GM19468 (cell line): ENCODE data around the gene PGLYRP3.
A peak's percentile ranks its signal among the peaks of the same experiment; 100 is the strongest.

Experiments used
- ATAC-seq: cut with Tn5 transposase; IDR thresholded peaks from one replicate; pipeline ENCODE4 v1.9.1; 2021; ENCODE audit warnings: mild to moderate bottlenecking, moderate library complexity, moderate number of reproducible peaks; ENCODE audit not compliant: unreplicated experiment; ENCODE audit errors: extremely low read depth

PGLYRP3 gene

DNA sequence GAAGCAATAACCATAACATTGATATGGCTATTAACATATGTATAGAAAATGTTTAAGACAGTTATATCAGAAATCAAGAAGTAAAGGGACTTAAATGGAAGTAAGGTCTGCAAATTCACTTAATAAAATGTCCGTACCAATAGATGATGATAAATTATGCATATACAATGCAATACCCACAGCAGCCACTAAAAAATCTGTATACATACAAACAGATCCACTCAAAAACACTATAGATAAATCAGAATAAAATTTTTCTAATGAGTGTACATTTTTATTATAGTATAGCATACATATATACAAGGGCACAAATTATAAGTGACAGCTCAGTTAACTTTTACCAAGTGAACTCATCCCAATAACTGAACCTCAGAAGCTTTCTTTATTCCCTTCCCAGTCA, 47.3 kb downstream of the PGLYRP3 start:
- no peak for ATAC-seq

DNA sequence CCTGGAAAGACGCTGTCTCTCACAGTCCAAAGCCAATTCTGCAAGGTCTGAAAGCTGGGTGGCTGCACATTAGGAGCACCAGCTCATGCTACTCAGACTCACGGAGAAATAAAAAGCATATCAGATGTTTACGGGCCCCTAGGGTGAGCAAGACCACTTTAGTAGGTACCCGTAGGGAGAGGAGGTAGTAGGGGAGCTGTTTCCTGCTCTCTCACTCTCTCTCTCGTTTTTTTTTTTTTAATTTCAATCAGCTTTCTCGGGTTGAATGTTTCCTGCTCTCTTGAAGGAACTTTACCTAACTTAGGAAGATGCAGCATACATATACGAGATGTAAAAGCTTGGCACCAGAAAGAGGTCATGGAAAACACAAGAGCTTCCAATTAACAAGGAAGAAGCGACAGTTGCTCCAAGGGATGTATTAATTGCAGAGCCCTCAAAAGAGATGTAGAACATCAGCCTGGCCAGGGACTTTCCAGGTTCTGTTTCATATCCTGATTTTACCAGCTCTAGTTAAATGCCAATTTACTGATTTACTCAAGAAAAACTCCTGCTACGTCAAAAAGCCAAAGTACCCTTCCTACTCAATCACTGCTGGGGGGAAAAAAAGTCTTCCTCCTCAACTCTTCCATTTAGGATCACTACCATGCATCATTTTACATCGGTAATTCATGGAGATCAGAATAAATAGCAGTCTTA, 50.1 kb downstream of the PGLYRP3 start:
- no peak for ATAC-seq

DNA sequence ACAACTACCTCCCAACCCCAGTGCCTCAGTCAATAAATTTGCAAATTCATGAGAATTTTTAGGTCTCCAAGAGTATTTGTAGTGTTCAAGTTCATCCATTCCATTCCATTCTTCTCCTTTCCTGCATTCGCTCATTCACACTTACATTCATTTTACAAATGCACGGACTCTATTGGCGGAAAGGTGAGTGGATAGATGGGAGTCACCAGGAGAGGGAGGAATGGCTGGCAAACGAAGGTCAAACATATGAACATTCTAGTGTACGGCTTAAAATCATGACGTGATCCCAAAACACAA, 50.7 kb downstream of the PGLYRP3 start:
- no peak for ATAC-seq

DNA sequence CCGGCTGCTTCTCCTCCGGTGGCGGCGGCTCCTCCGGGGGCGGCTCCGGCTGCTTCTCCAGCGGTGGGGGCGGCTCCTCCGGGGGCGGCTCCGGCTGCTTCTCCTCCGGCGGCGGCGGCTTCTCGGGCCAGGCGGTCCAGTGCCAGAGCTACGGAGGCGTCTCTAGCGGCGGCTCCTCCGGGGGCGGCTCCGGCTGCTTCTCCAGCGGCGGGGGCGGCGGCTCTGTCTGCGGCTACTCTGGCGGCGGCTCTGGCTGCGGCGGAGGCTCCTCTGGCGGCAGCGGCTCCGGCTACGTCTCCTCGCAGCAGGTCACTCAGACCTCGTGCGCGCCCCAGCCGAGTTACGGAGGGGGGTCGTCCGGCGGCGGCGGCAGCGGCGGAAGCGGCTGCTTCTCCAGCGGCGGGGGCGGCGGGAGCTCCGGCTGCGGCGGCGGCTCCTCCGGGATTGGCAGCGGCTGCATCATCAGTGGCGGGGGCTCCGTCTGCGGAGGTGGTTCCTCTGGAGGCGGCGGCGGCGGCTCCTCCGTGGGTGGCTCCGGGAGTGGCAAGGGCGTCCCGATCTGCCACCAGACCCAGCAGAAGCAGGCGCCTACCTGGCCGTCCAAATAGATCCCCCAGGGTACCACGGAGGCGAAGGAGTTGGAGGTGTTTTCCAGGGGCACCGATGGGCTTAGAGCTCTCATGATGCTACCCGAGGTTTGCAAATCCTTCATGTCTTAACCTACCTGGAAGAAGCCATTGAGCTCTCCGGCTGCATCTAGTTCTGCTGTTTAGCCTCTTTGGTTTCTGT, 51.3 kb downstream of the PGLYRP3 start:
- ATAC-seq, result no peak

DNA sequence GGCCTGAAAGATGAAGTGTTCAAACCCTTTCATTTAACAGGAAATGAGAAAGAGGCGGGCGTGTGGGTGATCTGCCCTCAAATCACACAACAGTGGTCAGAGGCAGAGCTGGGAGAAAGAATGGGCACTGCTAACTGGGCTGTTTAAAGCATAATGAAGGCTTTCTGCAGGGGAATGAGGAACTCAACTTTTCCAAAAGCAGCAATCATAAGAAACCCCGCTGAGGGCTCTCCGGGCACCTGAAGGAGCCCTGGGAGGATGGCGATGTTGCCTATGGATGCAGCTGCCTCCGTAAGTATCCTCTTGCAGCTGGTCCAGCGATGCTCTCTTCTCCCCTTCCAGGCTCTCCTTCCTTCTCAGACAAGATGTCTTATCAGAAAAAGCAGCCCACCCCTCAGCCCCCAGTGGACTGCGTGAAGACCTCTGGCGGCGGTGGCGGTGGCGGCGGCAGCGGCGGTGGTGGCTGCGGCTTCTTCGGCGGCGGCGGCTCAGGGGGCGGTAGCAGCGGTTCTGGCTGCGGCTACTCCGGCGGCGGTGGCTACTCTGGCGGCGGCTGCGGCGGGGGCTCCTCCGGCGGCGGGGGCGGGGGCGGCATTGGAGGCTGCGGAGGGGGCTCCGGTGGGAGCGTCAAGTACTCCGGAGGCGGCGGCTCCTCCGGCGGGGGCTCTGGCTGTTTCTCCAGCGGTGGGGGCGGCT, 52.0 kb downstream of the PGLYRP3 start:
- no peak for ATAC-seq

DNA sequence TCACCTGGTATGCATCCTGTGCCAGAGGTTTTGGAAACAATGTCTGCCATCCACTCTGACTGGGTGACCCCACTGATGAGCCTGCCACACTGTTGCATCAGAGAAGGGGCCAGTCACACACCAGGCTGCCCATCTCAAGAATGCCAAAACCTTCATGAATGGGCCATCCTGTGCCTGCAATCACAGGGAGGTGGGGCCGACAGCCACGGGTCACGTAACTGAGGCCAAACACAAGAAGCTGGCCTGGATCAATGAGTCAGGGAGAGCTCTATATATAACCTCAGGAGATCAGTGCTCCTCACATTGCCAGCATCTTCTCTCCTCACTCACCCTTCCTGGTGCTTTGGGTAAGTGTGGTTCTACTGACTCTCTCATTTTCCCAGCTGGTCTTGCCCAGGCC, 53.4 kb downstream of the PGLYRP3 start, which contains the start of gene LORICRIN:
Gene LORICRIN, plus strand, starts transcription at position 301 of the 400 bp plus-strand sequence. CDS start 1,263 bp downstream, outside the sequence.
- no peak for ATAC-seq

DNA sequence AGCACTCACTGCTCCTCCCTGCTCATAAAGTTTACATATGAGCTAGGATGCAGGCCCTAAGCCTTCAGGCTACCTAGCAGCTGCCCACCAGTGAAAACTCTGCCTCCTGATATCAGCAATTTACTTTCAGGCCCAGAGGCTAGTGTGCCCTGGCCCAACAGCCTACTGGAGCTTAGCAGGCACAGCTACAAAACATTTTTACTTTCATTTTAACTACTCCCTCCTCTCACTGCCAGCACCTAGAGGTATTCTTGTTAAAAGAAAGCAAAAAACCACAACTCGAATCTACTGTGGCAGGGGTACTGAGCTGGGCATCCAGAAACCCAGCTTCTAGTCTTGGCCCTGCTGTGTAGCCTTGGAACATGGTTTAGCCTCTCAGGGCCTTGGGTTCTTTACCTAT, 59.1 kb downstream of the PGLYRP3 start:
- peak; percentile 71 for ATAC-seq

DNA sequence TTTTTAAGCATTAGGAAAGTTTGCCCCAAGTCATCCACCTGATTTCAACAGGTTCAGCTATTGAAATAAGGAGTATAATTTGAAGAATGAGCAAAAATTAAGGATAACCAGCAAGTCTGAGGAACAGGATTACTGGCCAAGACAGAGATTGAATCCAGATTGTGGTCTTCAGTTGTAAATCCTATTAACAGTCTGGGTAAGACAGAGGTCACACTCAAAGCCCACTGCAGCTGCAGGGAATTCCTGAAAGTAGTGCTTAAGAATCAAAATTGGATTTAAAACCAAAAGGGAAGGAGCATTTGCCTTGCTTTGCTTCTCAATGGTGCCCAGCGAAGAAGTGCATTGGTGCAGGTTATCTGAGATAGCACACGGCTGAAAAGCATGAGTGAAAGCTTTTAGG, 59.7 kb downstream of the PGLYRP3 start:
- ATAC-seq, result no peak

DNA sequence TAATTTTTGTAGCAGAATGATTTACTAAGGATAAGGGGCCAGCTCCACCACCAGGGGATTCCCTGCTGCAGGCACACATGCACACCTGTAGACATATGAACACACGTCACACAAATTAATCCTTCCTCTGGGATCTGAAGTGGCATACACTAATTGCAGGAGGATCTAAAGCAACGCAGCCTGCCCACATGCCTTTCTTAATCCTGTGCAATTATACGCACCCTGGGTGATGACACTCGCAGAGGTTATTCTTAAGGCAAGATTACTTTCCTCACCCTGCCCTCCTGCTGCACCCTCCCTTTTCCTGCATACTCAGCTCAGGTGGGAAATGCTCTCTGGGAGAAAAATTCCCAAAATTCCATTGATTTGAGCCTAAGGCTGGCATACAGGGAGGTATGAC, 60.8 kb downstream of the PGLYRP3 start:
- no peak for ATAC-seq

DNA sequence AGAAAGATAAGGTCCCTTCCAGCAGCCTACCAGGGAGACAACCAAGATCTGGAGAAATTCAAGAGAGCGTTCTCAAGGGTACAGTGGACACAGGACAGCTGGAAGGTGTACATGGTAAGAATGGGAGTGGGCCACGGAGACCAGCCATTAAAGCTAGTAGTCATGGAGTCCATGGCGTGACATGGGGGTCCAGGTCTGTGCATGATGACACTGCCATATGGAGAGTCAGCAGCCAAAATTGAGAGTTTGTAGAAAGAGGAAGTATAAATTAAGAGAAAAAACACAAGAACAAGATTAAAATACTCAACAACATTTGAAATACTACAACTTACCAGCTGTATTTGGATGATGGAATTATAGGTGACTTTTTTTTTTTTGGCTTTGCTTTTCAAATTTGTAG, 61.2 kb downstream of the PGLYRP3 start:
- ATAC-seq, result no peak

DNA sequence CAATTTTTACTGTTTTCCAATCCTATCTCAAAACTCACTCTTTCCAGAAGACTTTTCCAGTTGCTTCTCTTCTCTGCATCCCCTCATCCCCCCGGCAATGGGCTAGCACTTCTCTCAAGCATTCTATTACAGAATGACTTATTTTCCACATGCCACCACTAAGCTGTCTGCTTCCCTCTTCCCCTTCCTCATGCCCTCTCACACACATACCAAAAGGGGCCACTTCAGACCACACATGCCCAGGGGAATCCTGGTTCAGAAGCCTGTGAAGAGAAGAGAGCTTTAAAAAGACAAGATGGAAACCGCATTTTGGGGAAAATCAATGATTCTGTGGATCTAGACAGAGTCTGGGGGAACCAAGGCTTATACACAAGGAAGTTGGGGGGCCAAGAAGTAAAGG, 61.7 kb downstream of the PGLYRP3 start:
- no peak for ATAC-seq

DNA sequence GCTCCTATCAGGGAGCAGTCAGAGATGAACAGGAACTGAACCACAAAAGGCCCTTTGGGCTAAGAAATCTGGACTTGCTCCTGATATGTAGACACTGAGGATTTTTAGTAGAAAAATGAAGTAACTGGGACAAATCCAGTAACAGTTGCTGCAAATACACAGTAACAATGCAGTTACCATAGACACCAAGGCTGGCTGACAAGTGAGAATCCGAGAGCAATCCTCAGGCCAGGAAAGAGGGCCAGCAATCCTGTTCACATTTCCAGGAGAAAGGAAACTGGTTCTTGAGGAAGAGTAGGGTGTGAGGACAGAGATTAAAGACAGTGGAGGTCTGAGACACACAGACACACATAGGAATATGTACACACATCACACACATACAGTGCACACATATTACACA, 62.6 kb downstream of the PGLYRP3 start:
- ATAC-seq, result no peak

DNA sequence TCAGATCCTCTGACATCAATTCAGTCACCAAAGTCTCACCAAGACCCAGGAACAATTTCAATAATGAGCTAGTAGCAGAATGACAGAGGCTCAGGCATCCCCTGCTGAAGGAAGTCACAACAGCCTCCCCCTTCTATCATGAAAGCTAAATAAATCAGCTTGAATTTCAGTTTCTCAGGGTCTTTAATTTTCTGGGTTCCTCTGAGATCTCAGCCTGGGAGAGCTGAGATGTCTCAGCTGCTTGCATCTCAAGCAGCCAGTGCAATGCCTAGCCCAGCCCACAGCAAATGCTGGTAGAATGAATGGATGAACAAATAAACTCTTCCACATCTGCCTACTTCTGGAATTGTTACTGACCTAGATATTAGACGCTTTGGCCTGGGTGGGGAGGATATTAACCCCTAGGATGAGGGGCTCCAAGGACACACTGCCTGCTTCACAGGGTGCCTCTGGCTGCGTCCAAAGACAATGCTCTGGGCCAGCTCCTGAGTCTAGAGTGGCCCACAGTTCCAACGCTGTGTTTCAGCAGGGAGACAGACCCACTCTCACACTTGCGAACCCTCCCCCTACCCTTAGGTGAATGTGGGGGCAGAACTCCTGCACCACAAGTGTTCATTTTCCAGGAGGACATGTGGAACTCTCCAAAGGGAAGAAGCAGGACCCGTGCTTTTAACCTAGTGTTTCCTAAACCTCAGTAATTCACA, 64.4 kb downstream of the PGLYRP3 start:
- ATAC-seq, result no peak
